AG04450 (cell line): Measurements from ENCODE around the gene RAB14. TPM values are rescaled to one million over a fixed set of nuclear protein-coding genes. Genes with fewer than 3 reads are reported as not detected.
A peak's percentile ranks its signal among the peaks of the same experiment; 100 is the strongest.

Experiments used
- CTCF ChIA-PET: fragments of 300-600, 350-600 bp; formaldehyde crosslinking; extraction: SDS; loops from one replicate; lab custom pipeline; 2022; ENCODE audit warnings: antibody characterized with exemption, inconsistent platforms; lab: Charles Lee
- POLR2A ChIA-PET: fragments of 350-600 bp; formaldehyde crosslinking; extraction: SDS; loops from one replicate; lab custom pipeline; 2021; ENCODE audit warnings: antibody characterized with exemption, inconsistent platforms; lab: Yijun Ruan, JAX
- DNase-seq: peaks from one replicate; pipeline ENCODE4 v3.0.0-alpha.2; 2011; ENCODE audit warnings: low read depth, low spot score
- H3K27ac ChIP-seq: one replicate; pipeline ENCODE4 v1.5.1; 2012; ENCODE audit warnings: low read depth, low read length, control low read depth
- H3K27me3 ChIP-seq: one replicate; pipeline ENCODE4 v1.6.0; 2012; ENCODE audit warnings: low read length; ENCODE audit not compliant: control insufficient read depth, insufficient read depth
- H3K4me3 ChIP-seq: 2 replicates; pipeline ENCODE4 v1.5.1; 2011; ENCODE audit warnings: mild to moderate bottlenecking, low read depth, low read length, control low read depth
- H3K9me3 ChIP-seq: 2 replicates; pipeline ENCODE4 v1.5.1; 2012; ENCODE audit warnings: low read length; ENCODE audit not compliant: control insufficient read depth, insufficient read depth
- polyA minus RNA-seq: library from RNA; depleted of rRNA, polyadenylated mRNA; stranded (reverse); fragments of >200 nt; gene quantifications from 2 replicates; pipeline ENCODE4 v1.2.3, GENCODE V29; 2011; rRNA and poly(A)+ RNA removed
- polyA plus RNA-seq: library from polyadenylated mRNA; depleted of rRNA; stranded (reverse); fragments of >200 nt; gene quantifications from 2 replicates; pipeline ENCODE4 v1.2.3, GENCODE V29; 2011; rRNA removed
- TF ChIP-seq, protein P1 (sequence below): IDR thresholded peaks from 2 replicates; pipeline ENCODE4 v1.5.1; 2011; ENCODE audit warnings: low read depth, low read length, control low read depth, inconsistent platforms

RAB14 gene
- polyA plus RNA-seq, result 36.1 and 40.3 TPM in 2 replicates
- 13.5 and 21.9 TPM in 2 replicates for polyA minus RNA-seq

DNA sequence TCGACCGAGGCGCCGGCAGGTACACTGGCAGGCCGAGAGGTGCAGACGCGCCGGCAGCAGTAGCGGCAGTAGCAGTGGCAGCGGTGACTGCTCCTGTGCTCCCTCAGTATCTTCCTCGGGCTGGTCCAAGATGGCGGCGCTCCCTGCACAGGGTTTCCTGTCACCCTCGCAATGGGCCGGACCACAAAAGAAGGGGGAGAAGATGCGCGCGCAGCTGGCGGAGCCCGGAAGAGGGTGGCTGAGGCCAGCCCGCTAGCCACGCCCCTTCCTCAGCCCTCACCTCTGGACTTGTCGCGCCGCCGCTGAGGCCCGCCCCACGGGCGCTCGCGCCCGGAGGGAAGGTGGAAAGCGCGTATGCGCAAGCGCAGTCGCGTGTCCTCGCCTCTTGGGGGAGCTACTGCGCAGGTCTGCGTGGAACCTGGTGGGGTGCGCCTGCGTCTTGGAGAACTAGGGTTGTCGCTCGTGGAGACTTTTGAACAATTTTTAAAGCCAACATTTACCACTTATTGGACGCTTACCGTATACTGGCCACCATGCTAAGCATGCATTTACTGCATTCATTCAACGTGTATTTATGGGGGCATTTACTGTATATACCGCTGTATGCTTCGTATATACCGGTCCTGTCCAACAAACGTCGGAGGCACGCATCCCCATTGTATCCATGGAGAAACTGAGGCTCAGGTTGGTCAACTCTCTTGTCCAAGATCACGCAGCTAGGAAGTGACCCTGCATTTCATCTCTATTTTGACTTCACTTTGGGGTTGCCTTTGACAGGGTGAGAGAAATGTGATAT, at the start of gene RAB14:
RAB14 (minus strand) TSS at position 132 of the 796 bp plus-strand sequence. CDS start 8,457 bp downstream, outside the sequence.
- ChIA-PET POLR2A (interaction anchor here (0.6 to 1.6 kb wide), 7 partner anchors 11 to 409 kb away, joined by 3 to 7 read pairs (median 3); partner anchors contain the start of gene FBXW2), CTCF (interaction anchor here (0.6 to 1.6 kb wide), 17 partner anchors 9 to 544 kb away, joined by 3 to 9 read pairs (median 4); no protein-coding TSS in a partner anchor)
- peak; percentile 96 for DNase-seq
- Histone ChIP-seq H3K4me3 (peak within 1 kb of the TSS; percentile 81), H3K27me3 (no peaks in the 10 kb centered on the region), H3K27ac (no peak within 1 kb of the TSS), H3K9me3 (no peaks in the 10 kb centered on the region)
- TF ChIP-seq, protein P1, sequence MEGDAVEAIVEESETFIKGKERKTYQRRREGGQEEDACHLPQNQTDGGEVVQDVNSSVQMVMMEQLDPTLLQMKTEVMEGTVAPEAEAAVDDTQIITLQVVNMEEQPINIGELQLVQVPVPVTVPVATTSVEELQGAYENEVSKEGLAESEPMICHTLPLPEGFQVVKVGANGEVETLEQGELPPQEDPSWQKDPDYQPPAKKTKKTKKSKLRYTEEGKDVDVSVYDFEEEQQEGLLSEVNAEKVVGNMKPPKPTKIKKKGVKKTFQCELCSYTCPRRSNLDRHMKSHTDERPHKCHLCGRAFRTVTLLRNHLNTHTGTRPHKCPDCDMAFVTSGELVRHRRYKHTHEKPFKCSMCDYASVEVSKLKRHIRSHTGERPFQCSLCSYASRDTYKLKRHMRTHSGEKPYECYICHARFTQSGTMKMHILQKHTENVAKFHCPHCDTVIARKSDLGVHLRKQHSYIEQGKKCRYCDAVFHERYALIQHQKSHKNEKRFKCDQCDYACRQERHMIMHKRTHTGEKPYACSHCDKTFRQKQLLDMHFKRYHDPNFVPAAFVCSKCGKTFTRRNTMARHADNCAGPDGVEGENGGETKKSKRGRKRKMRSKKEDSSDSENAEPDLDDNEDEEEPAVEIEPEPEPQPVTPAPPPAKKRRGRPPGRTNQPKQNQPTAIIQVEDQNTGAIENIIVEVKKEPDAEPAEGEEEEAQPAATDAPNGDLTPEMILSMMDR, result peak; percentile 58

DNA sequence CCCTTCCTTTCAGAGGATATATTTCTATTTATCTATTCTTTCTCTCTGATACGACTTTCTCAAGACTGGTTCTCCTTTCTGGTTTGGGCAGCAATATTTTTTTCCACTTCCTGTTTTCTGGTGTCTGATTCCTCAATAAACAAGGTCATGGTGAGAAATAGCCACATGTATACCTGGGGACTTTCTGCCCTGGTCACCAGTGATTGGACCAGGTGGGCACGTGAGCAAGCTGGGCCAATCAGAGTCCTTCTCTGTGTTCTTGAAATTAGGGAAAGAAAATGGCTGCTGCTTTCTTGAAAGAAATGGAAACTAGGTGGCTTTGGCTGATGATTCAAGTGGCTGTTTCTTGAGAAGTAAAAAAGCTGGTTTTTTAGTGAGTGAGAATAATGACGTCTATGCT, 47.9 kb upstream of the RAB14 start:
- ChIA-PET POLR2A (no interaction called here), CTCF (no interaction called here)
- no peak overlapping the region for H3K27ac ChIP-seq
- no peaks in the 10 kb centered on the region for H3K9me3 ChIP-seq
- H3K27me3 ChIP-seq, result no peaks in the 10 kb centered on the region
- H3K4me3 ChIP-seq, result no peak overlapping the region
- TF ChIP-seq, protein P1, result no peak
- DNase-seq, result no peak

DNA sequence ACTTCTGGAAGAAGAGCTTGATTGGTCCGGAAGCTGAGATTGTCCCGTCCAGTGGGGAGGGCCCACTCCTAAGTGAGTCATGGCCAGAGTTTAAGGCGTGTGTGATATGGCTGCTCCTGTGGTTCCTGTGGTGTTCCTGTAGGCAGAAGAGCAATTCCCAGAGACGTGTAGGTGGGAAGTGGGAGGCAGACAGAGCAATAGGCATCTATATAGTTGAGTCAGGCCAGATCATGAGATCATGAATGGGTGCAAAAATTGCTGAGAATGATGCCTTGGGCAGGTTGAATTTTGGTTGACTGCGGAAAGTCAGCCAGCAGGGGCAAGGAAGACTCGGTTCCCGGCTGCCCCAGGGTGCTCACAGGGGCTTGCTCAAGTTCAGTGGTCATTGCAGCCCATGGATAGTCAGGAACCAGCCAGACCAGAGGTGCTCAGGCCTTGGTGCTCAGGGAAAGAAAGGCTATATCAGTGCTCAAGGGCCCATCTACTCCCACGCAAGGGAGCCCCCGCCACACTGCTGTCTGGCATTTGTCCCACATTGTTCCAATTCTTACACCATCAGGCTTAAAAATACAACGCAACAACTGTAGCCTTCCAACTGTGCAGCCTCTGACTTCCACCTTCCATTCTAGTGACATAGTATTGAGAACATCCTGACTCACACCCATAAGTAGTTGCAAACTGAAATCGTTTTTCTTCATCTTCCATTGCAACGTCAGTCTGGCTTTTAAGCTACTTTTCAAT, 45.3 kb upstream of the RAB14 start:
- TF ChIP-seq, protein P1, result no peak
- Histone ChIP-seq H3K27me3 (no peaks in the 10 kb centered on the region), H3K27ac (peak overlapping the region; percentile 82), H3K9me3 (0 out of 2 replicates have a peak, but pooled peaks cover 5% of the 10 kb centered on the region), H3K4me3 (no peak overlapping the region)
- POLR2A ChIA-PET, result no interaction called here
- DNase-seq, result peak; percentile 68
- CTCF ChIA-PET, result interaction anchor here (1.8 to 3.6 kb wide), 2 partner anchors 25 to 73 kb away, joined by 9 to 16 read pairs; no protein-coding TSS in a partner anchor

DNA sequence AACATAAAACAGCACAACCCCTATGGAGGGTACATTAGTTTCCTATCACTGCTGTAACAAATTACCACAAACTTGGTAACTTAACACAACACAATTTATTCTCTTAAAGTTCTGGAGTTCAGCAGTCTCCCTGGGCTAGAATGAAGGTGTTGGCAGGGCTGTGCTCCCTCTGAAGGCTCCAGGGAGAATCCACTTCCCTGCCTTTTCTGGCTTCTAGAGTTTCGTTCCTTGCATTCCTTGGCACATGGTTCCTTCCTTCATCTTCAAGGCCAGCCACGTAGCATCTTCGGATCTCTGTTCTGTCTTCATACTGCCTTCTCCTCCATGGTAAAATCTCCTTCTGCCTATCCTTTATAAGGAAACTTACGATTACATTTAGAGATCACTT, 41.3 kb upstream of the RAB14 start:
- Histone ChIP-seq H3K27ac (no peak overlapping the region), H3K9me3 (0 out of 2 replicates have a peak, but pooled peaks cover 5% of the 10 kb centered on the region), H3K27me3 (no peaks in the 10 kb centered on the region), H3K4me3 (no peak overlapping the region)
- POLR2A ChIA-PET, result no interaction called here
- no peak for DNase-seq
- TF ChIP-seq, protein P1, result no peak
- CTCF ChIA-PET, result no interaction called here
